ENCODE data around the gene SEPTIN1.

The SEPTIN1 gene

GRCh38 chr16:30368122-30368791, 14.1 kb downstream of the SEPTIN1 start:
- Mint-ChIP-seq H3K27ac (peak overlapping the region; percentile 90 to 92), H3K4me3 (peak overlapping the region; percentile 88 to 89), H3K4me1 (ENCODE audit: low read depth in 2 of 2) (peaks cover 47 to 53% of the 10 kb centered on the region in 2 donors), H3K27me3 (no peaks in the 10 kb centered on the region), H3K36me3 (ENCODE audit: insufficient read depth) (peaks cover 31% of the 10 kb centered on the region), H3K9me3 (no peaks in the 10 kb centered on the region)
- DNase-seq: no peak
- ATAC-seq (replicated peaks): no peak

GRCh38 chr16:30367349-30368009, 14.9 kb downstream of the SEPTIN1 start:
- Mint-ChIP-seq H3K36me3 (ENCODE audit: insufficient read depth) (peaks cover 34% of the 10 kb centered on the region), H3K27me3 (no peaks in the 10 kb centered on the region), H3K27ac (peak overlapping the region; percentile 90 to 92), H3K4me3 (peak overlapping the region; percentile 88 to 89), H3K4me1 (ENCODE audit: low read depth in 2 of 2) (peaks cover 46 to 53% of the 10 kb centered on the region in 2 donors), H3K9me3 (no peaks in the 10 kb centered on the region)
- DNase-seq (no peak), ATAC-seq (replicated peaks) (no peak)

- H3K36me3 Mint-ChIP-seq (ENCODE audit: insufficient read depth): peaks cover 34% of the 10 kb centered on the region
- H3K9me3 Mint-ChIP-seq: no peaks in the 10 kb centered on the region
- DNase-seq: no peak
- ATAC-seq (replicated peaks): no peak
- peaks cover 40 to 50% of the 10 kb centered on the region in 2 donors for H3K4me1 Mint-ChIP-seq (ENCODE audit: low read depth in 2 of 2)
- H3K4me3 Mint-ChIP-seq: peak overlapping the region; percentile 88 to 89
- no peaks in the 10 kb centered on the region for H3K27me3 Mint-ChIP-seq
- peak overlapping the region in 1 of 2 donors; percentile 92 for H3K27ac Mint-ChIP-seq
These were observed 15.8 kb downstream of the SEPTIN1 start for GRCh38 chr16:30366511-30366910.

- no peak for ATAC-seq (replicated peaks)
- Mint-ChIP-seq H3K4me1 (ENCODE audit: low read depth in 2 of 2) (peaks cover 35 to 43% of the 10 kb centered on the region in 2 donors), H3K27me3 (no peaks in the 10 kb centered on the region), H3K27ac (peak overlapping the region in 1 of 2 donors; percentile 25), H3K9me3 (no peaks in the 10 kb centered on the region), H3K36me3 (ENCODE audit: insufficient read depth) (peaks cover 30% of the 10 kb centered on the region), H3K4me3 (no peak overlapping the region)
- no peak for DNase-seq
These were observed 17.2 kb downstream of the SEPTIN1 start for GRCh38 chr16:30365200-30365599.

- Mint-ChIP-seq H3K4me1 (ENCODE audit: low read depth in 2 of 2) (peaks cover 12 to 15% of the 10 kb centered on the region in 2 donors), H3K27me3 (no peaks in the 10 kb centered on the region), H3K36me3 (ENCODE audit: insufficient read depth) (peaks cover 32% of the 10 kb centered on the region), H3K4me3 (no peak overlapping the region), H3K9me3 (no peaks in the 10 kb centered on the region), H3K27ac (no peak overlapping the region)
- ATAC-seq (replicated peaks) (no peak), DNase-seq (no peak)
These were observed 21.2 kb downstream of the SEPTIN1 start for GRCh38 chr16:30361180-30361579.

- Mint-ChIP-seq H3K27ac (no peak overlapping the region), H3K27me3 (no peaks in the 10 kb centered on the region), H3K4me3 (no peak overlapping the region), H3K9me3 (no peaks in the 10 kb centered on the region), H3K36me3 (ENCODE audit: insufficient read depth) (peaks cover 34% of the 10 kb centered on the region), H3K4me1 (ENCODE audit: low read depth in 2 of 2) (peaks cover 14 to 15% of the 10 kb centered on the region in 2 donors)
- no peak for ATAC-seq (replicated peaks)
- DNase-seq: no peak
These were observed 22.5 kb downstream of the SEPTIN1 start for GRCh38 chr16:30359871-30360170.

GRCh38 chr16:30358990-30359870, 23.1 kb downstream of the SEPTIN1 start:
- no peak for DNase-seq
- no peak overlapping the region for H3K27ac Mint-ChIP-seq

GRCh38 chr16:30358577-30358936, 23.8 kb downstream of the SEPTIN1 start:
- DNase-seq: no peak
- ATAC-seq (replicated peaks): no peak
- peaks cover 24 to 25% of the 10 kb centered on the region in 2 donors for H3K4me1 Mint-ChIP-seq (ENCODE audit: low read depth in 2 of 2)
- no peaks in the 10 kb centered on the region for H3K9me3 Mint-ChIP-seq
- no peak overlapping the region for H3K4me3 Mint-ChIP-seq
- peaks cover 32% of the 10 kb centered on the region for H3K36me3 Mint-ChIP-seq (ENCODE audit: insufficient read depth)
- no peak overlapping the region for H3K27ac Mint-ChIP-seq
- H3K27me3 Mint-ChIP-seq: no peaks in the 10 kb centered on the region

More at GRCh38 chr16:30358990-30359870, 23.1 kb downstream of the SEPTIN1 start:
- peaks cover 31% of the 10 kb centered on the region for H3K36me3 Mint-ChIP-seq (ENCODE audit: insufficient read depth)
- no peak for ATAC-seq (replicated peaks)
- no peak overlapping the region for H3K4me3 Mint-ChIP-seq
- no peaks in the 10 kb centered on the region for H3K27me3 Mint-ChIP-seq
- peaks cover 18 to 20% of the 10 kb centered on the region in 2 donors for H3K4me1 Mint-ChIP-seq (ENCODE audit: low read depth in 2 of 2)
- no peaks in the 10 kb centered on the region for H3K9me3 Mint-ChIP-seq

GRCh38 chr16:30357715-30358576, 24.4 kb downstream of the SEPTIN1 start:
- Mint-ChIP-seq H3K4me3 (no peak overlapping the region), H3K4me1 (ENCODE audit: low read depth in 2 of 2) (peaks cover 25% of the 10 kb centered on the region in 2 donors), H3K36me3 (ENCODE audit: insufficient read depth) (peaks cover 33% of the 10 kb centered on the region), H3K9me3 (no peaks in the 10 kb centered on the region), H3K27ac (peak overlapping the region in 1 of 2 donors; percentile 3), H3K27me3 (no peaks in the 10 kb centered on the region)
- DNase-seq (no peak), ATAC-seq (replicated peaks) (no peak)

GRCh38 chr16:30357085-30357714, 25.2 kb downstream of the SEPTIN1 start:
- H3K4me3 Mint-ChIP-seq: no peak overlapping the region
- DNase-seq (no peak), ATAC-seq (replicated peaks) (no peak)
- H3K27ac Mint-ChIP-seq: peak overlapping the region; percentile 5 to 98
- no peaks in the 10 kb centered on the region for H3K9me3 Mint-ChIP-seq
- H3K4me1 Mint-ChIP-seq (ENCODE audit: low read depth in 2 of 2): peaks cover 22 to 25% of the 10 kb centered on the region in 2 donors
- peaks cover 35% of the 10 kb centered on the region for H3K36me3 Mint-ChIP-seq (ENCODE audit: insufficient read depth)
- H3K27me3 Mint-ChIP-seq: no peaks in the 10 kb centered on the region

GRCh38 chr16:30356401-30357084, 25.8 kb downstream of the SEPTIN1 start:
- Mint-ChIP-seq H3K27me3 (no peaks in the 10 kb centered on the region), H3K27ac (peak overlapping the region; percentile 97 to 98), H3K9me3 (no peaks in the 10 kb centered on the region), H3K36me3 (ENCODE audit: insufficient read depth) (peaks cover 38% of the 10 kb centered on the region), H3K4me1 (ENCODE audit: low read depth in 2 of 2) (peaks cover 25 to 27% of the 10 kb centered on the region in 2 donors), H3K4me3 (peak overlapping the region; percentile 92 to 97)
- ATAC-seq (replicated peaks) (no peak), DNase-seq (no peak)

GRCh38 chr16:30355954-30356308, 26.4 kb downstream of the SEPTIN1 start:
- Mint-ChIP-seq H3K4me1 (ENCODE audit: low read depth in 2 of 2) (peaks cover 31 to 32% of the 10 kb centered on the region in 2 donors), H3K4me3 (peak overlapping the region; percentile 92 to 97), H3K36me3 (ENCODE audit: insufficient read depth) (peaks cover 39% of the 10 kb centered on the region), H3K9me3 (no peaks in the 10 kb centered on the region), H3K27ac (peak overlapping the region; percentile 97 to 98), H3K27me3 (no peaks in the 10 kb centered on the region)
- DNase-seq: no peak
- ATAC-seq (replicated peaks): no peak

Measured in effector memory CD8-positive, alpha-beta T cell (primary cell).